Head of caudate nucleus (tissue), 42 donors: ENCODE data around the gene NT5C2.
"Not testable (repeated sequence)": the region's sequence is repeated elsewhere in the genome, so short reads cannot be mapped to it uniquely, and the experiment has no call there.

Experiments used
- DNase-seq, 42 donors: peaks; one replicate each; pipeline versions ENCODE4 v3.0.0 to v3.0.0-alpha.2; 2020 to 2021; ENCODE audit warnings: mixed read lengths in 7 of 42
- intact Hi-C: fragments of 100-400 bp; cut with DNase I; formaldehyde crosslinking; loops from one replicate; pipeline ENCODE4 v1.15.0; 2022

NT5C2 gene

GRCh38 chr10:103204353-103205255 lies 11.5 kb upstream of the NT5C2 start:
- intact Hi-C loops = no loop called here
- DNase-seq = peak in 10 of 42 donors; percentile 16 to 59 (median 28)

- intact Hi-C loops = no loop called here
- no peak for DNase-seq
These were observed 10.4 kb upstream of the NT5C2 start for GRCh38 chr10:103203466-103203865.

GRCh38 chr10:103202319-103202718 lies 9.2 kb upstream of the NT5C2 start:
- intact Hi-C loops = no loop called here
- no peak for DNase-seq

DNA sequence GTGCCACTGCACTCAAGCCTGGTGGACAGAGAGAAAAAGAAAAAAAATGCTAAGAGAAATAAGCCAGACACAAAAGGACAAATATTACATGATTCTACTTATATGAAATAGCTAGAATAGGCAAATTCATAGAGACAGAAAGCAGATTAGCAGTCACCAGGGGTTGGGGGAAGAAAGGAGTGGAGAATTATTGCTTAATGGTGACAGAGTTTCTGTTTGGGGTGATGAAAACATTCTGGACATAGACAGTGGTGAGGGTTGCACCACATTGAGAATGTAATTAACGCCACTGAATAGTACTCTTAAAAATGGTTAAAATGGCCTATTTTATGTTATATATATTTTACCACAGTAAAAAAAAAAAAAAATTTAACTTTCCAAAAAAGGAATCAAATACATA lies 6.4 kb upstream of the NT5C2 start:
- no peak for DNase-seq
- intact Hi-C loops = loop anchor here (10.0 kb wide), 1 partner anchor 85 kb away; no protein-coding TSS in a partner anchor

GRCh38 chr10:103198648-103199047 lies 5.6 kb upstream of the NT5C2 start:
- no peak for DNase-seq
- intact Hi-C loops = loop anchor here (10.0 kb wide), 1 partner anchor 84 kb away; no protein-coding TSS in a partner anchor

- intact Hi-C loops = loop anchor here (10.0 kb wide), 1 partner anchor 83 kb away; no protein-coding TSS in a partner anchor
- DNase-seq = no peak
These were observed 4.8 kb upstream of the NT5C2 start for GRCh38 chr10:103197903-103198302.

- DNase-seq = peak in 23 of 42 donors; percentile 19 to 79 (median 49)
- intact Hi-C loops = loop anchor here (10.0 kb wide), 1 partner anchor 82 kb away; no protein-coding TSS in a partner anchor
These were observed 4.1 kb upstream of the NT5C2 start for GRCh38 chr10:103197174-103197573.

DNA sequence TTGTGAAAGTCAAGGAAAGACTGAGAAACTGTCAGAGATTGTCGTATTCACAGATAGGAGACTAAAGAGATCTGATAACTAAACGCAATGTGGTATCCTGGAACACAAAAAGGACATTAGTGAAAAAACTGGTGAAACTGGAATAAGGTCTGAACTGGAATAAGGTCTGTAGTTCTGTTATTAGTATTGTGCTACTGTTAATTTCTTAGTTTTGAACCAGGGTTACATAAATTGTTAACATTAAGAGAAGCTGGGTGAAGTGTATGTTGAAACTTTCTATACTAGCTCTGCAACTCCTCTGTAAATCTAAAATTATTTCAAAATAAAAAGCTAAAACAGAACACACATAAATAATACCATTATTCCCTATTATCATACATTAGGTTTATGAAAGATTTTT lies 3.4 kb upstream of the NT5C2 start:
- intact Hi-C loops = loop anchor here (10.0 kb wide), 1 partner anchor 82 kb away; no protein-coding TSS in a partner anchor
- no peak for DNase-seq

DNA sequence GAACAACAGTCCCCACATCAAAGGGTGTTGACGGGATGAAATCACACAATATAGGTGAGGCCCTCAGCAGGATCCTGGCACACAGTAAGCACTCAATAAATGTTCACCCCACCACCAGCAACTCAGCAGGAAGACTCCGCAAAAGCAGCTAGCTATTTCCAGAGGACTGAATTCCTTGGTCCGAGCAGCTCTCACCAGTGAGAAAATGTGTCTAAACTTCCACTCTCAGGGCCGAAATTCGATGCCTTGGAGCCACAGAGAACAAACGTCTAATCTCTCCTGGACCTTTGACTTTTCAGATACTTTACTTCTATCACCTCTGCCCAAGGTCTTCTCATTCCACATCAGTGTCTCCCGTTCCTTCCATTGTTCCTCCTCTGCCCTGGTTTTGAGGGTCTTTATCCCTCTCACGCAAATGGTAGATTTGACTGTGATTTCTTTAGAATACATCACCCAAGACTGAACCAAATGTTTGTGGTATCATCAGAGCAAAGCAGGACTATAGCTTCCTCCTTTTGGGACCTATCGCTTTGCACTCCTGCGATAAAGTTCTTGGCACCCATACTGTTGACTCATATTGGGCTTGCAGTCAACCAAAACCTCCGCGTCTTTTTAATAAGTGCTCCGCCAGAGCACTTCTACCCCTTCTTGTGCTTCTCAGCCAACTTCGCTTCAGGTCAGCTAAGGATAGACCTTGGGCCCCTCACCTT lies 903 bp upstream of the NT5C2 start:
- DNase-seq = no peak

GRCh38 chr10:103192451-103193106 lies 493 bp downstream of the NT5C2 start:
- intact Hi-C loops = loop anchor here (10.0 kb wide), 1 partner anchor 78 kb away; no protein-coding TSS in a partner anchor
- DNase-seq = peak; percentile 42 to 83 (median 67)

More for the DNA sequence above, 903 bp upstream of the NT5C2 start:
- intact Hi-C loops = loop anchor here (10.0 kb wide), 1 partner anchor 79 kb away; no protein-coding TSS in a partner anchor

DNA sequence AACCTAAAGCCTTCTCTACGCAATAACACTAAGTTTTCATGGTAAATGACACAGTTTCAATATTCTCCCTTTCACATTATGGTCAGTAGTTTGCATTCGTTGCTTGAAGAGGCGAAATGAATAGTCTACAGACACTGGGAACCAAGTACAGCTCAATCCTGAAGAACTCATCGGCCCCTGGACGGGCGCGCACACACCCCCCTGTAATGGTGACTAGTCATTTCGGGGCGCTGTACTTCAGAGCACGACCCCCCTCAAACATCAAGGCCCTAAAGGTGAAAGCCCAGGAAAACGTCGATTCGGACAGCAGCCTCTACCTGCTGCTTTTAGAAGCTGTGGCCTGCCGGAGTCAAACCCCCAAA lies 1.0 kb downstream of the NT5C2 start:
- intact Hi-C loops = loop anchor here (10.0 kb wide), 1 partner anchor 77 kb away; no protein-coding TSS in a partner anchor
- peak in 19 of 42 donors; percentile 7 to 59 (median 31) for DNase-seq

DNA sequence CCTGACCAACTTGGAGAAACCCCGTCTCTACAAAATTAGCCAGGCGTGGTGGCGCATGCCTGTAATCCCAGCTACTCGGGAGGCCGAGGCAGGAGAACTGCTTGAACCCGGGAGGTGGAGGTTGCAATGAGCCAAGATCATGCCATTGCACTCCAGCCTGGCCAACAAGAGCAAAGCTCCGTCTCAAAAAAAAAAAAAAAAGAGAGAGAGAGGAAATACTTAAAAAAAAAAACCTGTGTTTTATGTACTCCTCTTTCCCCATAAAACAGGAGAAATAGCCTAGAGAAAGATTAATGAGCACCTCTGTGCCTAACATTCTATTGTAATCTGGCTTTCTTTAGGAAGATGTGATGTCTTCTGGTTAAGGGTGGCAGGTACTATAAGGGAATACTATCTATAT lies 1.9 kb downstream of the NT5C2 start:
- intact Hi-C loops = loop anchor here (10.0 kb wide), 1 partner anchor 76 kb away; no protein-coding TSS in a partner anchor
- not testable (repeated sequence) for DNase-seq

- DNase-seq = peak in 4 of 42 donors; percentile 17 to 22 (median 18)
- intact Hi-C loops = no loop called here
These were observed 4.2 kb downstream of the NT5C2 start for GRCh38 chr10:103188853-103189252.

GRCh38 chr10:103186128-103186527 lies 6.9 kb downstream of the NT5C2 start:
- intact Hi-C loops = no loop called here
- no peak for DNase-seq

DNA sequence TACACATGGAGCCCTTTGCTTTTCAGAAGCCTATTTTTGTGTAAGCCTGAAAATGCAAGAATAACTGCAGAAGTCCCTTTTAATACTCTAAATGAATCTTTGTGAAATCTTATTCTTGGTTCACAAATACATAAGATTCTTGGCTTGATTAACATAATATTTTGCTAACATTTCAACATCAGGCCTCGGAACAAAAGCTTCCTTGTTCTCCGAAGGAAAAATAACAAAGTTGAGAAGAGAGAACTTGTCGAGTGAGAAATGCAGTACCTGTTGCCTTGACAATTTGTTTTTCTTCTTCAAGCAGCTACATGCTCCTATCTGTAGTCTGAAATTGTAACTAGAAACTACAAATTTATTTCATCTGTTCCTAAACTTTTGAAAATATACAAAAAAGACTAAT lies 8.5 kb downstream of the NT5C2 start:
- intact Hi-C loops = no loop called here

GRCh38 chr10:103183991-103184451 lies 9.1 kb downstream of the NT5C2 start:
- intact Hi-C loops = not testable (repeated sequence)

More for the DNA sequence above, 8.5 kb downstream of the NT5C2 start:
- DNase-seq = no peak

GRCh38 chr10:103181244-103181643 lies 11.8 kb downstream of the NT5C2 start:
- intact Hi-C loops = no loop called here
- no peak for DNase-seq

More at GRCh38 chr10:103183991-103184451, 9.1 kb downstream of the NT5C2 start:
- peak in 1 of 42 donors; percentile 10 for DNase-seq

- DNase-seq = no peak
- intact Hi-C loops = no loop called here
These were observed 12.6 kb downstream of the NT5C2 start for GRCh38 chr10:103180491-103180890.

GRCh38 chr10:103177123-103177522 lies 15.9 kb downstream of the NT5C2 start:
- DNase-seq = no peak
- intact Hi-C loops = no loop called here
